ENCODE results near the gene WNT8B.

The WNT8B gene

DNA sequence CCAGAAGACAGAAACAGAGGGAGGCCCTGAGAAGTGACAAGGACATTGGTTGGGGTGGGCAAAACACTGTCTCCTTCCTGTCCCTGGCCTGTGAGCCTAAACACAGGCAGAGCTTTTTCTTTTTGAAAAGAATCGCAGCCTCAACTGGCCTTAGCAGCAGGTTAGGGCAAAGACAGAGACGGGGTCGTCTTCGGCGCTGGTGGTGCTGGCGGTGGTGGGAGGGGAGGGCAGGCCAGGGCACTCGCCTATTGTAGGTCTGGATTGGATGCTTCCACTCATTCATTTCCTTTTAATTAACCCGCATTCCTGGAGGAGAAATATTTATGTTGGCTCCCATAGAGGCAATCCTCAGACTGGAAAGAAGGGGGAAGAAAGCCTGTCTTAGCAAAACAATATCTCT, 22.6 kb downstream of the WNT8B start:
- no peak for DNase-seq

DNA sequence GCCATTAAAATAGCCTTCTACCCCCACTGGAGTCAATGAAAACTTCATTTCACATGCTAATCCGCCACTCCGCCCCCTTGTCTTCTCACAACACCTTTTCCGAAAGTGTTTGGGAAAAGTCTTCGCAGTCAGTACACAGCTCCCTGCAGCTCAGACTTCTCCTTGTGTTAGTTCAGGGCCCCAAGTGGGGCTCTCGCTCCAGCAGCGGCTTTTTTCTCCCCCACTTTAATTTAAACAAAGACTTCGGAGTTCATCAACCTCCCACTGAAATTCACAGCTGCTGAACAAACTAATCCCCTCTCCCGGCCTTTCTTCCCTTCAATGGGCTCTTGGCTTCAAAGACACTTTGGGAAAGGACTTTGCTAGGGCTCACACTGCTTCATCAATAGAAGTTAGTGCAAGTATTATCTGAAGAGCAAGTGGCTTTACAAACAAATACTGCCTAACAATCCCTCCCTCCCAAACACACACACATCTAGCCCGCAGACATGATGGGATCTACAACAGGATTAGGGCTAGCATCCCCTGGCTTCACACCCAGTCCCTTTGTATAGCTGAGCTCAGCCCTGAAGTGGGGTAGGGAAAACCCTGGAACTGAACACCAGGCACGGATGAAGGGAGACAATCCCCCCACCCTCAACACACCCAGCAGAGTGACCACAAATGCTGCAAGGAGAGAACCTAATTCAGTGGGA, 23.1 kb downstream of the WNT8B start:
- no peak for DNase-seq

DNA sequence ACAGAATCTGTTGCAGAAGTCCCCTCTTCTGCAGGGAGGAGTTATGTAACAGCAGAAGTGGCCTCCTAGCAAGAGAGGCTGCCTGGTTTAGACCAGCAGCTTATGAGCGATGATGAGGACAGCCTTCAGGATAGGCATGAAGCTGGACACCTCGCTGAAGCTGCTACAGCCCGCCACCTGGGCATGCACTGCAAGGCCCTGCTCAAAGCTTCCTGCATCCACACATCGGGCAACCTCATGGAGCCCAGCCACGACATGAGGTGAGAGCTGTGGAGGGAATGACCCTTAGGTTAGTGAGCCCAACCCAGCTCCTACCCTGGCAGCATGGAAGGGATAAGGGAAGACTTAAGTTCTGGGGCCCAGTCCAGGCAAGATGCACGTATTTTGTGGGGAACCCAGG, 24.7 kb downstream of the WNT8B start:
- no peak for DNase-seq

DNA sequence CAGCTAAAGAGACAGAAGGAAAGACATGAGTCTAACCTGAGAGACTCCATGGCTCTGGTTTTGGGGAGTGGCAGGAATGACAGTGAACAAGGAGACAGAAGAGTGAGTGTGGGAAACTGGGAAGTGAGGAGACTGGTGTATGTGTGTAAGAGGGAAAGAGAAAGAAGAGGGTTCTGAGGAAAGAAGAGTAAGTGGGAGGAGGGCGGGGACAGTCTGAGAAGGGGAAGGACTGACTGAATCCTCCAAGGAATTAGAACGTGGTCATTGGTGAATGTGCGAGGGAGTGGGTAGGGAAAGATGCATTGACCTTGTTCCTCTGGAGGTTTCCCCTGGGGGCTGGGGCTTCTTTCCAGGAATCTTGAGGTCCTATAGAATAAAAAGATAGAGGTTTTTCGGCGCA, 26.6 kb downstream of the WNT8B start:
- no peak for DNase-seq

DNA sequence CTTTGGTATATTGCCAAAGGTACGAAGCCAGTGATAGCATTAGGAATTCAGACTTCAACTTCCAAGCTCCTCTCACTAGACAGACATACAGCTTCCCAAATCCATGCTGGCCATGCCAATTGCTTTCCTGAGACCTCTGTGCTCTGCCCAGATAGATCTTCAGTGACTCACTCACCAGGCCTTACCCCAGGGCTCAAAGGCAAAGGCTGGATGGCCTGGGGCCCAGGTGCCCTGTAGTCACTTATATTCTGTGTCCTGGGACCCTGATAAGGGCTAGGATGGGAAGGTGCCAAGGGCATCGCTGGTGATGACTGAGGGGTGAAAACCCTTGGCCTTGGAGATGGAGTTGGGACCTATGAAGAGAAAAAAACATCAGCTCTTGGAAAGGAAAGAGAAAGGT, 27.7 kb downstream of the WNT8B start:
- no peak for DNase-seq

DNA sequence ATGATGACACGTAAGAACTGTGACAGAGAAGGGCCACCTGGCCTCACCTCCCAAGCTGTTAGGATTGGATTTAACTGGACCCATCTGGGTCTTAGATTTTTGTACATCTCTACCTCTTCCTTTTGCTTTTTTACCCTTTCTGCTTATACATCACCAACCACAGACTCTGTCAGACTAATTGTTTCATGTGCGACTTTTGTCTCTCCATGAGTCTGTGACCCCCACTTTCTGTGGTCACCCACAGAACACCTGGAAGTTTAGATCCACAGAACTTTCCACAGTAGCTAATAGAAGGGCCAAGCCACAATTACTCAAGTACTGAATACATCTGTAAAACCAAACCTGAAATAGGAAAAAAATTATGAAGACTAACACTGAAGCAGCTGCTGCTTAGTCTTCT, 33.8 kb downstream of the WNT8B start:
- DNase-seq, result no peak

DNA sequence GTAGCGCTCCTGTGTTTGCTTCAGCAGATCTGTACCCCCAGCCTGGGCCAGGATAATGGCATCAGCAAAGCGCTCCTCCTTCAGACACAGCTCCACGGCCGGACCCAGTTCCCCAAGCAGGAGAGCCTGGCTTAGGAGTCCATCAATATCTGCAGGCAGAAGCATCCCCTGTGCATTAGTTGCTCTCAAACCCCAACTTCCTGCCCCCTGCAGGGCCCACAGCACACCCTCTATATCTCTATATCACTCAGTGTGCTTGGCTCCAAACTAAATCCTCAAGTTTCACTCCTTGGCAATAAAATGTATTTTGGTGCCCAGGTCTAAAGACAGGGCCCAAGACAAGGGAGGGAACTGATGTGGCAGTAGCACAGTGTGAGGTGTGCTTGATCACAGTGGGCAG, 35.2 kb downstream of the WNT8B start:
- no peak for DNase-seq

DNA sequence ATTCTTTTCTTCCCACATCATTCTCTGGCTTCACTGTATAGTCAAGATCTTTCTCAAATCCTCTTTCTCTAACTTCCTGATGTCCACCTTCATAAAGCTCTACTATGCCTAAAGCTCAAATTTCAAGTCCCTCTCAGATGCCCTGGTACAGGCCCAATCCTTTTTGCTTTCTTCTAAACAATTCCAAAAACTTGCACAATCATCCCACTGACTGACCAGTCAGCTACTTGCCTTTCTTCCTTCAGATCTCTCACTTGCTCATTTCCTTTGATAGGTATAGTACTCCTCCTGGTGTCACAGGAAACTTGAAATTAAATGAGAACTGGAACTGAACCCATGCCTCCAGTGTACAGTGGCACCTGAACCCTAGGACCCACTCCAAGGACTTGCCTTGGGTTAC, 38.6 kb downstream of the WNT8B start:
- no peak for DNase-seq

DNA sequence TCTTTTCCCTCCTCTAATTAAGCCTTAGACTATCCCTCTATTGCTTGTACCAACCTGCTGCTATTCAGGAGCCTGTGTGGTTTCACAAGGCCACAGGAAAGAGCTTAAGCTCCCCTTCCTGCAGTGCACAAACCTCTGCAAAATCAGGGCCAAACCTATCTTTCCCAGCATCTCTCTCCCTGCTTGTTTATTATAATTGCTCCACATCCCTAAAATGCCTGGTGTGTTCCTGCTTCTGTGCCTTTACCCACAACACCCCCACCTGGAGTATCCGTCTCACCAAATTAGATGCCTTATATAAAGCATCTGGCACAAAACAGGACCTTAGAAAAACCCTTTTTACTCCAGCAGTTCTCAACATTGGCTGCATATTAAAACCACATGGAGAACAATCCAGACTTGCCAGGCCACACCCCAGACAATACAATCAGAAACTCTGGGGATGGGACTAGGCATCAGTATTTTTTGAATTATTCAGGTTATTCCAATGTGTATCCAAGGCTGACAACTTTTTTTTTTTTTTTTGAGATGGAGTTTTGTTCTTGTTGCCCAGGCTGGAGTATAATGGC, 40.2 kb downstream of the WNT8B start:
- no peak for DNase-seq

DNA sequence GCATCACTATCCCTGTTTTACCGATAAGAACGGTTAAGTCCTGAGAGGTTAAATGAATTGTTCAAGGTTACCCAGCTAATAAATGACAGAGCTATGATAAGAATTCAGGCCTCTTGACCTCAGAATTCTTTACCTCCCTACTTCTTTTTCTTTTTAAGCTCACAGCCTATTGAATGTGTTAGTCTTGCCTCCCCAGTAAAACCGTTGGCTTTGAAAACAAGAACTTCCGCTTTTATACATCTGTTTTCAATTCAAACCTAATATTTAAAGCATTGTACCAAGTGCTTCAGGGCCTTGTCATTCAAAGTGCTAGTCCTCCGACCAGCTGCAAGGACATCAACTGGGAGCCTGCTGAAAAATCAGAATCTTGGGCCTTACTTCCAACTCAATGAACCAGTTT, 41.3 kb downstream of the WNT8B start:
- no peak for DNase-seq

DNA sequence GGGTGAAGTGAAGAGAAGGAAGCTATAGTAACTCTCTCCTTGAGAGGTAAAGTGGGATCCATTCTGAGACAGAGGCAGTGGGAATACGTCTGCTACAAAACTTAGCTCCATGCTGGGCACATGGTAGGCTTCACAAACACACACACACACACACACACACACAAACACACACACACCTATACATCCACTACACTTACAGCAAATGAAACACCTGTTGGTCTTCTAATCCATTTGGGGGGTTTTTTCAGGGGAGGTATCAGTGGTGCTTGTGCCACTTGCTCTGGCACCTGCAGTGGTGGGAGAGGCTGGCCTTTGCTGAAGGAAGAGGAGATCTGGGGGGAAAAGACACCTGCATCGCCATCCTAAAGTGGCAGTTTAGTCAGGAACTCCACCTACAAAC, 42.4 kb downstream of the WNT8B start:
- no peak for DNase-seq

DNA sequence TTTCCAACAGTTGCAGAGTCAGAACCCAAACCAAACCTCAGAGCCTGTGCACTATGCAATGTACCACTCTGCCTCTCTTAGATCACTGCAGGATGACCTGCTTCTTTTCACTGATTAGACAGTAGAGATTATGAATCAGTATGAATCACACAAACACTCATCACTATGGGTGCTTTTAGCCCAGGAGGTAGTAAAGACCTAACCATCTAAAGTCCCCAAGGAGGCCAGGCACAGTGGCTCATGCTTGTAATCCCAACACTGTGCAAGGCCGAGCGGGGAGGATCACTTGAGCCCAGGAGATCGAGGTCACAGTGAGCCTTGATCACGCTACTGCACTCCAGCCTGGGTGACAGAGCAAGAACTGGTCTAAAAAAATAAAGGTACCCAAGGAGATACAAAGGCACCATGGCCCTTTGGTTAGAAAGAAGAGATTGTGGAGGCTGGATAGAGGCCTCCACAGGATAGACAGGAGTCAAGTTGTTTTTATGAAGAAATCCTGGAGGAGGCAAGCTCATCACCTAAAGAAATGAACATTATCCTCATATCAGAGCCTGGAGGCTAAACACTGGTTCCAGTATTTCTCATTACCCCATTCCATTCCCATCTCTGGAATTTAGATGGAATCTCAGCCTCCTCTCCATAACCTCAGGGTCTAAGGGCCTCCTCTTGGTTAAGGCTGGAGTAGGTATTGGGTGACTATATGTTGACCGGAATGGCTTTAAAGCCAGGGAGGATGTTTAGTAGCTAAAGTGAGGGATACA, 44.0 kb downstream of the WNT8B start:
- no peak for DNase-seq

DNA sequence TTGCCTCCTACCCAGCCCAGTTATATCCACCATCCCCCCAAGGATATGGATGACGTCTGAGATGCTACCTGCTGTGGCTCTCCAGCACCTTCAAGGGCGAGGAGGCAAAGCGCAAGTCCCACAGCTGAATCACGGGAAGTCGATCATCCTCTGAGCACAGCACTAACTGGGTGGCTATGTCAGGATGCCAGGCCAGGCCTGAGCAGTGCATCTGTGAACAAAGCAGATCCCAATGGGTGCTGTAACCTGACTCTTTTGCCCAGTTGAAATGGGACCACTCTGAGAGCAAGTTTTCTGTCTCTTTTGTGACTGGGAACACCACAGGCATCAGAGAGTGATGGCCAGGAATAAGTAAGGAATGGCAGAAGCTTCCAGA, 44.5 kb downstream of the WNT8B start:
- DNase-seq, result no peak

DNA sequence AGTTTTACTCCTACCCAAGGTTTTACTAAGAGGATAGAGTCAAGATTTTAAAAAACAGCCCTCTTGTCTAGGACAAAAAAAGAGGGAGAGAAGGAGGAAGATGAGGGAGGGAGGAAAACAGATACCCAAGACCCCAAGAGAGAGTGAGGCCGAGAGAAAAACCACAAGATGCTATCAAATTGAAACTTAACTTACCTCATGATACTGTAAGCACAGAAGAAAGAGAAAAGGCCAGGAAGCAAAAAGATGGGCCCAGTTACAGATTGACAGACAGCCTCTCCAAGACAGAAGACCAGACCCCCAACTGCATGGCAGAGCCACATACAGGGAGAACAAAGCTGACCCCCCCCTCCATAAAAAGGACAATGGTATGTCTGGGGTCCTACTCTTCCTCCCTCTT, 45.5 kb downstream of the WNT8B start:
- DNase-seq, result no peak

DNA sequence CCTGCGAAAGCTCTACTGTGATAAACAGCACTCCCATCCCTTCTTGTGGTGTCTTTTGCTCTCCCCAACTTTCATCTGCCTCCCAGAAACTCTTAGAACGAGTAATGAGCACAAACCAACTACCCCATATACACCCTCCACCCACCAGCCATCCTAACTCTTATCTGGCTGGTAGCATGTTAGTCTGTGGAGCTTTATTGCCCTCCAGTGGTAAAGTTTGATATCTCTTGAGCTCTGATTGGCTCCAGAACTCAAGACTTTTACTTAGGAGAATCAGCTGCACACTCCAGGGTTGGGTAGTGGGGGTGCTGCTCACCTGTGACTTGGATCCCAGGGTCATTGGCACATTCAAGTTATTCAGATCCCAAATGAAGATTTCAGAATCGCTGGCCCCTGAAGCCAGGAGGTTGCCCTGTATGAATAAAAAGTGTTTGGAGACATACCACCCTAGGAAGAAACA, 45.9 kb downstream of the WNT8B start:
- no peak for DNase-seq

DNA sequence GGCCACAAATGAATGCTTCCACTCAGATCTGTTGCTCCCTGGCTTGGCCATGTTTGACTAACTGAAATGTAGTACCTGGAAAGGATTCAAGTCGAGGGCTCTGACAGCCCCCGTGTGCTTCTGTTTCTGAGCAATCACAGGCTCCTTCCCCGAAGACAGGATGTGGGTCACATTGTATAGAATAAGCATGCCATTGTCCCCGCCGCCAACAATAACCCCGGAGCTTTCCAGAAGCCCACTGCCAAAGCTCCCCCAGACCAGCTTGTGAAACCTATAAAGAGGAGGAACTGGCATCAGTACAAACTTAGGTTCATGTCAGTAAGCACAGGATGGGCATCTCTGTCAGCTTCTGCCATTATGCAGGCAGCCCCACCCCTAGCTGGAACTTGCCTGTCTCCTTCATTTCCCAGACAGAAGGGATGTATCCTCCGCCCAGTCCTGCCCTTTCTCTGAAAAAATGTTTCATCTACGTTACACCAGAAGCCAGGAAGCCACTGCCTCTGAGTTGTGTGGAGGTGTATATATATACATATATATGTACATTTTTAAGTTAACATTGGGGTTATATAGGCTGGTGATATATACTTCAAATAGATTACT, 46.5 kb downstream of the WNT8B start:
- no peak for DNase-seq

DNA sequence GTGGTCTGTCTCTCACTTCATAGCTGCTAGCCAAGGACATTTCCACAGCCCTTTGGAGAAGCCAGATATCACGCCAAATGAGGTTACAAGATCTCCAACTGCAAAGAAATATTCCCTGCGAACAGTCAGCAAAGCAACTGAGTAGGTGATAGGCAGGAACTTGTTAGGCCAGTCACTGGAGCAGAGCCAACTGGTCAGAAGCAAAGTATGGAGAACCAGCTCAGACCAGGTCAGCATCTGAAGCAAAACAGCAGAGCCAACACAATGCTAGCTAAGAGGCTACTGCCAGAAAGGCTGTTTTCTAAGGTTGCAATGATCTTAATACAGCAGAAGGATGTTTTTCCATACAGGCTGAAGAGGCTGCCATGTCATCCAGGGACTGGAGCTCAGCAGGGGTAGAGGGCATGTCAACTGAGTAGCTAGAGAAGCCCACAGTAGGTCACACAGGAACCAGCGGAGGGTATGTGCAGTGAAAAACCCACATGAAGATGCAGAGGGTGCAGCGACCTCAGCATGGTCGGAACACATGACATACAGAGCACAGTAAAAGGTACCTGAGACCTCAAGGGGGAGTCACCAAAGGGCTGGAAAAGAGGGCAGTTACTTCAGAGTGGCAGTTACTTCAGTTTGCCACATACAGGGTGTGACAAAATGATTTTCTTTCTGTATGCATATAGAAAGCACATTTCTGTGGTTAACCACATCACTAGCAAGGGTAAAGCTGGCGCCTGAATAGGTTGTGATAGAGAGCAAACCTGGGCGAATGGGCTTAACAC, 47.9 kb downstream of the WNT8B start:
- no peak for DNase-seq

DNA sequence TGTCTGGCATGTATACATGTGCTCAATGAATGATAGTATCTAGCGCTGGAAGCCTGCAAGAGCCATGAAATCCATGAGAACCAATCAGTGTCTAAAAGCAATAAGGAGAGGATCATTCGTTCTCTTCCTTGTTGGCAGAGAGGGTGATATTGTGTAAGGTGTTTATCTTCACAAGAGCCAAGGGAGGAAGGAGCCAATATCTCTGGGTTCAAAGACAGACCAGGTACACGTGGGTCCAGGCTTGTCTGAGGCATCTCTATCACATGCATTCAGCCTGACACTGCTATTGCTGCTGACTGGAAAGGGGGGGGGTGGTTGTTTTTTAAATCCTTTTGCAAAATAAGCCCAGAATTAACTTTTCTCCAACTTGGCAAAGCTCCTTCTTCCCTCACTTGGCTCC, 52.8 kb downstream of the WNT8B start:
- DNase-seq, result no peak

DNA sequence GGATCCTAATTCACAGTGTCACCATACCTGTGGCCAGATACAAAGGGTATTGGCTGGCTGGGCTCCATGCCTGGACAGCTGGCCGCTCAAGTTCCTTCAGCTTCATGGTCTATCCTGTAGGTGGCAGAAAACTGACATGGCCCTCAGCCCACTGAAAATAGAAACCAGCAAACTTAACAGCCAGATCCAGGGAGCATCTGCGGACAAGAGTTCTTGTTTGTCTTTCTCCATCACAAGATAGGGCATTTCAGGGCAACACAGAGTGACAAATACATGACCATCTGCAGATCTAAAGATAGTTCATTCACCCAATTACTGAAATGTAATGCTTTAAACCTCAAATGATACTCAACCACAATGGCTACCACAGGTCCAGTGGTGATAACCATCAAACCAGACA, 54.0 kb downstream of the WNT8B start:
- DNase-seq, result no peak

DNA sequence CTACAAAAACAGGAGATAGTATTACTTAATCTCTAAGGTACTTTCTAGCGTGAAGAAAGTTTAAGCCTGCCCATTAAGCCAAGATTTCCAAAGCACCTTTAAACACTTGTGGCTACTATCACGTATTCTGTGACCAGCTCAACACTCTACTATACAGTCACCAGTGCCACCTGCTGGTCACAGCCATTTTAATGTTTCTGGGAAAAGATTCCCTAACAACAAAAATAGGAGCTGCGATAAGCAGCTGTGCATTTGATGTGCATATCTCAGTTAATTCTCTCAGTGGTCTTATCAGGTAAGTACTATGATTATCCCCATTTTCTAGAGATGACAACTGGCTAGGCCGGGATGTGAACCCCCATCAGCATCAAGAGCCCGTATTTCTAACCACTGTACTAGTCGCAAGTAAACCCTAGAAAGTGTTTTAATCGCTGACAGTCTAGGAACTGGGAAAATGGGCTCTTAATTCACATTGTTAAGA, 56.0 kb downstream of the WNT8B start:
- peak; percentile 15 for DNase-seq

DNA sequence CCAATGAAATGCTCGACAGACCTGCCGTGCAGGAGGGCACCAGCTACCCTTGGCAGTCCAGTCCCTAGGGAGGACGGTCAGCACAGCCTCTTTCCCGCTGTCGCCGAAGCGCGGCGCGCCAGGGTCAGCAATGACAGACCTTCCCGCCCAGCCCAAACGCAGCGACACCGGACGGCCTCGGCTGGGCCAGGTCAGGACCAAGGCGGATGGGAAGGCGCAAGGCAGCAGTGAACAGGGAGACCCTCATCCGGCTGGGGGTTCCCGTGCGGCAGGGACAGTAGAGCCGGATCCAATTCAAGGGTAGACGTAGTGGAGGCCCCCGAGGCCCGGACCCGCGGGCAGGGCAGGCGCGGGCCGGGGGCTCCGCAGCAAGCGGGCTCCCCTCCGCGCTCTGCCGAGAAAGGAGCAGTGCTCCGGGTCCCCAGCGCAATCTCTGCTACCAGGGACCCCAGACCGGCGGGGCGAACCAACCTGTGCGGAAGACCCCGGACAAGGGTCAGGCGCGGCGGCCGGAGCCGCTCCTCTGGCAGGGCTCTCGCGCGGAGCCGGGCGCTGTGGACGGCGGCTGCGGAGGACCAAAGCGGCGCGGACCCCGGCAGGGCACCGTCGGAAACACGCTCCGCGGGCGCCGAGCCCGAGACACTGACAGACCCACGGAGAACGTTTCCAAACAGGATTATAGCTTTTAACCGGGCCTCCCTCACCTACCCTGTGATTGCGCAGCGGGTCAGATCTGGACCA, 56.7 kb downstream of the WNT8B start, which contains the start of gene SEC31B:
Gene SEC31B, minus strand, starts transcription at position 551 of the 741 bp plus-strand sequence. CDS start 2,909 bp downstream, outside the sequence.
- DNase-seq, result no peak

DNA sequence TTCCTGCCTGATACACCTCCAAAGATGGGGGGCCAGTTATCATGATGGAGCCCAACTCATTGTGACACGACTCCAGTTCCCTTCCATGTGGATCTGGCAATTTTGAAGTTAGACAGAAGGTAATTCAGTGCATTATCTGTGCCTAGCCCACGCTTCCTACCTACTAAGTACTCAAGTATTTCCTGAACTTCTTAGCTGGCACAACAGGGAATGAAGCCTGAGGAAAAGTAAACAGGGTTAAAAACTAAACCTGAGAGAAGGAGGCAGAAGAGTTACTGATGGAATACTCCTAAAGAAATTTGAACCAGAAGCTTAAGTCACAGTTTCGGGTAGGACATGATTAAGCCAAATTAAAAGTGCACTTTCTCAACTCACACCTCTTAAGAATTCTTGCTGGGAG, 58.0 kb downstream of the WNT8B start:
- DNase-seq, result no peak
